GM23248 (cell line): Measurements from ENCODE around the gene MICAL2. TPM values are rescaled to one million over a fixed set of nuclear protein-coding genes. Genes with fewer than 3 reads are reported as not detected.

Experiments used
- DNase-seq: peaks from one replicate; pipeline ENCODE4 v3.0.0-alpha.2; 2015
- H2AFZ ChIP-seq: fragments of 200-600 bp; sonication (generic); 2 replicates; pipeline ENCODE4 v1.6.1; 2016; ENCODE audit warnings: antibody characterized with exemption
- H3F3A ChIP-seq: fragments of 200-600 bp; sonication (generic); 2 replicates; pipeline ENCODE4 v1.6.1; 2016; ENCODE audit warnings: mild to moderate bottlenecking, antibody characterized with exemption, mixed run types; ENCODE audit not compliant: insufficient read depth
- H3K27ac ChIP-seq: fragments of 200-600 bp; sonication (generic); 2 replicates; pipeline ENCODE4 v1.5.1; 2016; ENCODE audit warnings: mild to moderate bottlenecking
- H3K27me3 ChIP-seq: fragments of 200-600 bp; sonication (generic); replicated peaks from 2 replicates; pipeline ENCODE4 v1.6.1; 2016; ENCODE audit warnings: mild to moderate bottlenecking; ENCODE audit not compliant: insufficient read depth
- H3K36me3 ChIP-seq: fragments of 200-600 bp; sonication (generic); 2 replicates; pipeline ENCODE4 v1.6.1; 2016; ENCODE audit warnings: low read depth, mild to moderate bottlenecking
- H3K4me1 ChIP-seq: fragments of 200-600 bp; sonication (generic); 2 replicates; pipeline ENCODE4 v1.6.1; 2016; ENCODE audit warnings: mild to moderate bottlenecking; ENCODE audit not compliant: insufficient read depth
- H3K4me2 ChIP-seq: fragments of 200-600 bp; sonication (generic); one replicate; pipeline ENCODE4 v1.6.1; 2016; ENCODE audit warnings: mild to moderate bottlenecking; ENCODE audit not compliant: unreplicated experiment
- H3K4me3 ChIP-seq: fragments of 200-600 bp; sonication (generic); 2 replicates; pipeline ENCODE4 v1.5.1; 2016; ENCODE audit warnings: mild to moderate bottlenecking
- H3K79me2 ChIP-seq: fragments of 200-600 bp; sonication (generic); 2 replicates; pipeline ENCODE4 v1.6.1; 2016; ENCODE audit warnings: mild to moderate bottlenecking; ENCODE audit not compliant: insufficient read depth
- H3K9ac ChIP-seq: fragments of 200-600 bp; sonication (generic); 2 replicates; pipeline ENCODE4 v1.6.1; 2016; ENCODE audit warnings: mild to moderate bottlenecking
- H3K9me2 ChIP-seq: fragments of 200-600 bp; sonication (generic); 2 replicates; pipeline ENCODE4 v1.6.1; 2016; ENCODE audit warnings: mixed run types, mild to moderate bottlenecking, moderate library complexity; ENCODE audit not compliant: insufficient read depth
- H3K9me3 ChIP-seq: fragments of 200-600 bp; sonication (generic); one replicate; pipeline ENCODE4 v1.6.1; 2017; ENCODE audit warnings: low read depth
- H4K20me1 ChIP-seq: fragments of 200-600 bp; sonication (generic); 2 replicates; pipeline ENCODE4 v1.6.0; 2016; ENCODE audit not compliant: insufficient read depth
- EZH2 ChIP-seq: fragments of 200-600 bp; sonication (generic); IDR thresholded peaks from 2 replicates; pipeline ENCODE4 v1.6.1; 2018; ENCODE audit warnings: antibody characterized with exemption, mild to moderate bottlenecking; ENCODE audit not compliant: insufficient read depth, poor library complexity, severe bottlenecking
- EZH2phosphoT487 ChIP-seq: fragments of 200-600 bp; sonication (generic); IDR thresholded peaks from 2 replicates; pipeline ENCODE4 v1.6.1; 2018; ENCODE audit warnings: antibody characterized with exemption, moderate library complexity, mild to moderate bottlenecking, low read depth; ENCODE audit not compliant: insufficient read depth
- WGBS, 2 experiments: methylation state at CpG; one replicate each; pipeline ENCODE4 v1.1.6; 2015 to 2017; ENCODE audit warnings: low lambda C conversion rate in 2 of 2, low coverage in 1 of 2; ENCODE audit errors: missing lambda C conversion rate in 2 of 2; 5-methylcytosine and 5-hydroxymethylcytosine counted together
- in situ Hi-C: fragments of 300-500 bp; cut with MboI; formaldehyde crosslinking; loops from 2 replicates; pipeline ENCODE4 v1.15.0; 2020
- polyA plus RNA-seq: library from polyadenylated mRNA; unstranded; fragments of >200 nt; fragmentation: Nextera tagmentation; extraction: Ambion mirVana; gene quantifications from 2 replicates; pipeline ENCODE4 v1.2.1, GENCODE V29; 2016
- total RNA-seq: library from RNA; depleted of rRNA; stranded (reverse); fragments of >200 nt; shearing (Covaris generic); gene quantifications from 2 replicates; pipeline ENCODE4 v1.2.3, GENCODE V29; 2014

MICAL2 gene
- total and polyA plus RNA-seq, 2 experiments from 2014 or later = 83.3 to 158 TPM

GRCh38 chr11:12278766-12279671, 168.6 kb downstream of the MICAL2 start:
- no peak overlapping the region for H3K27ac ChIP-seq
- no peak for DNase-seq
- TF ChIP-seq EZH2 (no peak), EZH2phosphoT487 (no peak)
- peaks cover 33% of the 10 kb centered on the region for H3K4me1 ChIP-seq
- no peak overlapping the region for H2AFZ ChIP-seq
- no peak overlapping the region for H3K4me2 ChIP-seq
- no peak overlapping the region for H3K9ac ChIP-seq
- H3F3A ChIP-seq = peaks cover 17% of the 10 kb centered on the region
- no peaks in the 10 kb centered on the region for H4K20me1 ChIP-seq
- no peaks in the 10 kb centered on the region for H3K79me2 ChIP-seq
- 87 to 90% methylated on average over 13 of the region's 13 CpGs for WGBS, 2 experiments
- no peaks in the 10 kb centered on the region for H3K9me2 ChIP-seq
- no peaks in the 10 kb centered on the region for H3K36me3 ChIP-seq
- no peaks in the 10 kb centered on the region for H3K27me3 ChIP-seq
- in situ Hi-C loops = no loop called here
- H3K4me3 ChIP-seq = no peak overlapping the region
- no peaks in the 10 kb centered on the region for H3K9me3 ChIP-seq

- H3K27ac ChIP-seq = no peak overlapping the region
- in situ Hi-C loops = no loop called here
- H3K27me3 ChIP-seq = no peaks in the 10 kb centered on the region
Observed at GRCh38 chr11:12279672-12280108, 169.3 kb downstream of the MICAL2 start.

GRCh38 chr11:12280199-12280837, 169.9 kb downstream of the MICAL2 start:
- Histone ChIP-seq H3K9ac (no peak overlapping the region), H3K4me3 (no peak overlapping the region), H3K9me3 (no peaks in the 10 kb centered on the region), H3K36me3 (no peaks in the 10 kb centered on the region), H3K79me2 (no peaks in the 10 kb centered on the region), H3F3A (peaks cover 30% of the 10 kb centered on the region), H3K27me3 (no peaks in the 10 kb centered on the region), H3K27ac (no peak overlapping the region), H3K4me2 (no peak overlapping the region), H2AFZ (no peak overlapping the region), H3K9me2 (no peaks in the 10 kb centered on the region), H4K20me1 (no peaks in the 10 kb centered on the region), H3K4me1 (peaks cover 44% of the 10 kb centered on the region)
- TF ChIP-seq EZH2 (no peak), EZH2phosphoT487 (no peak)
- in situ Hi-C loops = no loop called here
- WGBS, 2 experiments = 93 to 95% methylated on average over 4 of the region's 4 CpGs
- DNase-seq = no peak

More at GRCh38 chr11:12279672-12280108, 169.3 kb downstream of the MICAL2 start:
- H3K9me2 ChIP-seq = no peaks in the 10 kb centered on the region
- H3K9me3 ChIP-seq = no peaks in the 10 kb centered on the region
- no peak overlapping the region for H2AFZ ChIP-seq
- TF ChIP-seq EZH2 = no peak
- H3K9ac ChIP-seq = no peak overlapping the region
- peaks cover 24% of the 10 kb centered on the region for H3F3A ChIP-seq
- peaks cover 39% of the 10 kb centered on the region for H3K4me1 ChIP-seq
- no peak for DNase-seq
- WGBS, 2 experiments = 53 to 55% methylated on average over 4 of the region's 4 CpGs
- no peaks in the 10 kb centered on the region for H3K36me3 ChIP-seq
- H3K79me2 ChIP-seq = no peaks in the 10 kb centered on the region
- H3K4me2 ChIP-seq = no peak overlapping the region
- no peak overlapping the region for H3K4me3 ChIP-seq
- H4K20me1 ChIP-seq = no peaks in the 10 kb centered on the region

DNA sequence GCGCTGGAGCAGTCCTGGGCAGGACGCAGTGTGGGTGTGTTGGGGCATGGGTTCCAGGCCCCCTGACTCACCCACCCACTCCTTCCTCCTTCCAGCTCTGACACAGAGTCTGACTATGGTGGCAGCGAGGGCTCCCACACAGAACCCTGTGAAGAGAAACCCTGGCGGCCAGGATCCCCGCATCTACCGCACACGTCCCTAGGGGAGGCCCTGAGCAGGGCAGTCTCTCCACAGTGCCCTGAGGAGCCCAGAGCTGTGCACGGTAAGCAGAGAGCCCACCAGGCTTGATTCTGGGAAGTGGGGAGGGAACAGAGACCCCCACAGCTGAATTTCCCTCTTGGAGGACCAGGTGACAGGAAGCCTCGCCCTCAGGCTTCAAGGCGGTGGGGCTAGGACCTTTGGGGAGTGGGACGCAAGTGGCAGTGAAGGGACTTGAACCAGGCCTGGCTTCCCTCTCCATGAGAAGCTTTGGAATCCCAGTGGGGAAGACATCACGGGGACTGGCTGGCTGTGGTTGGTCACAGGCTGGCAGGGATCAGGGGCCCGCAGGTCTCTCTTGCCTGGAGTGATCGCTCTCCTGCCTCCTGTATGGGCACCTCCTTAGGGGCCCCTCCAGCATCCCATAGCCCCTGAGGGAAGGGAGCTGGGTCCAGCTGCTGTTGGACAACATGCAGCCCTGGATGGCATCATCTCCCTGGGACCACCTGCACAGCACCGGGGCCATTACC, 170.6 kb downstream of the MICAL2 start:
- DNase-seq = peak; percentile 57
- H3K4me1 ChIP-seq = peaks cover 51% of the 10 kb centered on the region
- 82 to 84% methylated on average over 15 of the region's 15 CpGs for WGBS, 2 experiments
- peaks cover 37% of the 10 kb centered on the region for H3F3A ChIP-seq
- H3K4me3 ChIP-seq = no peak overlapping the region
- H3K36me3 ChIP-seq = no peaks in the 10 kb centered on the region
- no peaks in the 10 kb centered on the region for H3K79me2 ChIP-seq
- no peaks in the 10 kb centered on the region for H4K20me1 ChIP-seq
- no peaks in the 10 kb centered on the region for H3K27me3 ChIP-seq
- H2AFZ ChIP-seq = peak overlapping the region; percentile 72; the same call in 1 of the 2 replicates
- peak overlapping the region; percentile 41 for H3K9ac ChIP-seq
- H3K4me2 ChIP-seq = no peak overlapping the region
- TF ChIP-seq EZH2phosphoT487 (no peak), EZH2 (no peak)
- in situ Hi-C loops = no loop called here
- H3K9me3 ChIP-seq = no peaks in the 10 kb centered on the region
- H3K27ac ChIP-seq = 0 out of 2 replicates have a peak overlapping the region, but pooled peaks have one; percentile 9
- H3K9me2 ChIP-seq = no peaks in the 10 kb centered on the region
